ENCODE measurements around the gene UGT1A10. TPM values are rescaled to one million over a fixed set of nuclear protein-coding genes. Genes with fewer than 3 reads are reported as not detected.
"Not testable (repeated sequence)": the region's sequence is repeated elsewhere in the genome, so short reads cannot be mapped to it uniquely, and the experiment has no call there.

UGT1A10 gene
- polyA plus RNA-seq, 12 donors, result not detected

DNA sequence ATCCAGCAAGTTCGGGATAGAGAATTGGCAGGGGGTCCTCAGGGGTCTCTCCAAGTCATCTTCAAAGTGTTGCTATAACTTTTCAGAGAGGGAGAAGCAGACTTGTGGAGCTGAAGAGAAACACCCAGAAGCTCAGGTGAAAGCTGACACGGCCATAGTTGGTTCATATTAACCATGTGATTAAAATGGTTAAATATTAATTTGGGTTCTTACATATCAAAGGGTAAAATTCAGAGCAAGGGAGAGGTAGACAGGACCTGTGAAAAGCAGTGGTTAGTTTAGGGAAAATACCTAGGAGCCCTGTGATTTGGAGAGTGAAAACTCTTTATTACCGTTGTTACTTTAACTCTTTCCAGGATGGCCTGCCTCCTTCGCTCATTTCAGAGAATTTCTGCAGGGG is 56.4 kb downstream of the UGT1A10 start, which contains the start of gene UGT1A6:
Gene UGT1A6 (plus strand): TSS at position 243 of the 400 bp plus-strand sequence. CDS start 115 bp downstream, at position 358.
- DNase-seq, result no peak

DNA sequence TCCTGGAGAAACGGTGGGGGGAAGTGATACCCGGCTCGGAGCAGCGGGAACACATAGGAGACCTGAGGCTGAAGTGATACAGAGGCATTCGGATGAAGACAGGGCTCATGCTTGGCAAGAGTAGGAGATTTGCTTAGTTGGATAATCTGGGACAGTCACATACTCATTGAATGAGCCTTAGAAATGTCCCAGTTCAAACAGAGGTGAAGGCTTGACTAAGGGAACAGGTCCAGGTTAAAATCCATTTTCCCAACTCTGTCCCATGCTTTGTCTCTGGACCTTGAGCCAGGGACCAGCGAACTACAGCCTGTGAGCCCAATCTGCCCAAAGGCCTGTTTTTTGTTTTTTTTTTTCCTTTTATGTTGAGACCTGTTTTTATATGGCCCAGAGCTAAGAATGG is 57.7 kb downstream of the UGT1A10 start:
- DNase-seq, result no peak

DNA sequence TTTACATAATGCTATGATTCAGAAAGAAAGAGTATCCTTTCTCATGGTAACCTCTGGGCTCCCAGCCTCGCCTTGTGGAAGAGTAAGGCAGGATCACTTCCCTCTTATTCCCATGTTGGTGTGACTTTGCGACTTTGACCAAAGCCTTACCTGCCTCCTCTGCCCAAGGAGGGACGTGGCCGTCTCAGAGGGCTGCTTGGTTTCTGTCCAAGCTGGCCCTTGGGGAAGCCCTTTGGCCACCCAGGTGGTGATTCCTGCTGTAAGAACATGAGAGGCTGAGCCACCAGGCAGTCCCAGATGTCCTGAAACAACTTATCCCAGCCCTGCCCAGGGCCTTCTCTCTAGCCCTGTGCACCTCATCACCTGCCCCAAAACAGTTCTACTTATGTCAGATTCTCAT is 62.5 kb downstream of the UGT1A10 start:
- DNase-seq, result no peak

DNA sequence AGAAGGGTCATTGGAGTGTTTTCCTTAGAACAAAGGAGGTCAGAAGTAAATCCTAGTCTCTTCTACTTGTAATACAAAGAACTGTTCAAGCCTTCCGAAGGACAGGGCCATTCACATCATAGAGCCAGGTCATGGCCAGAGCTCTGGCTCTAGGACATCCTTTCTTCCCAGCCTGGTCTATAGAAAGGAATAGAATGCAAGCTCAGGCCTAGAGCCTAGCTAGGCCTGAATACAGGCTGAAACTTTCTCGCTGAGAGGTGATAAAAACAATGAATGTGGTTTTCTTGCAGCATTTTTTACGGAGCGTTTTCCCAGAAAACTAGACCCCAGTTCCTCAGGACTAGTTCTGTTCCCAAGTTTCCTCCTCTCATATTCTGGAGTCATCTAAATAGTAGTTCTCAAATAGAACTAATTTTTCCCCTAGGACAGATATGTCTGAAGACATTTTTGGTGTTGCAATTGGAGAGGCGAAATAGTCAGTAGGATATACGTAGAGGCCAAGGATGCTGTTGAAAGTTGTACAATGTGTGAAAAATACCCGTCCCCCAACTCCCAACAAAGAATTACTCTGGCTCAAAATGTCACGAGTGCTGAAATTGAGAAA is 63.3 kb downstream of the UGT1A10 start:
- DNase-seq, result no peak

DNA sequence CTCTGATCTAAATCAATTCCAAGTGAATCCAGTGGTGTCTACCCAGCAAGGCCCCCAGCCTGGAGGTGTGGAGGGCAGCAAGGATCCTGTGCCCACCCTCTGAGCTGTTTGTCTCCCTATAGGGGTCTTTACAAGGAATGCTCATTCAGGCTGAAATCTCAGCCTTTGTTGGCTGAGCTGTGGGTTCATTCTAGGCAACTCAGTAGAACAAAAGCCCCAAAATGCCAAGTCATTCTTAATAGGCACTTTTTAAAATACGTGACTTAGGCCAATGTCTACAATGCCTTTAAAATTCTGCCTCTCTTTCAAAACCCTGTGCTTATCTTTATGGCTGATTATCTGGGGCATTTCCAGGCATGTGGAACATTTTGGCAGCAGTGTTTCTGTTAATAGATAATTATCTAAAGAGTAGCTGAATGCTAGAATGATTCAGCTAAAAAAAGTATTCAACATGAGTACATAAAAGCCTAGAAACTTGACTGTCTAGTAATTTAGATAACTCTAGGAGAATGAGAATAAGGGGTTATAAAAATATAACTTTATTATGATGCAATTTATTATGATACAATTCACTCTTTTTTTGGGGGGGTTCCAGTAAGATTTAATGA is 63.9 kb downstream of the UGT1A10 start:
- DNase-seq, result no peak

DNA sequence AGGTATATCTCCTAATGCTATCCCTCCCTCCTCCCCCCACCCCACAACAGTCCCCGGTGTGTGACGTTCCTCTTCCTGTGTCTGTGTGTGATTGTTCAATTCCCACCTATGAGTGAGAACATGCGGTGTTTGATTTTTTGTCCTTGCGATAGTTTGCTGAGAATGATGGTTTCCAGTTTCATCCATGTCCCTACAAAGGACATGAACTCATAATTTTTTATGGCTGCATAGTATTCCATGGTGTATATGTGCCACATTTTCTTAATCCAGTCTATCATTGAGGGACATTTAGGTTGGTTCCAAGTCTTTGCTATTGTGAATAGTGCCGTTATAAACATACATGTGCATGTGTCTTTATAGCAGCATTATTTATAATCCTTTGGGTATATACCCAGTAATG is 64.6 kb downstream of the UGT1A10 start:
- not testable (repeated sequence) for DNase-seq

DNA sequence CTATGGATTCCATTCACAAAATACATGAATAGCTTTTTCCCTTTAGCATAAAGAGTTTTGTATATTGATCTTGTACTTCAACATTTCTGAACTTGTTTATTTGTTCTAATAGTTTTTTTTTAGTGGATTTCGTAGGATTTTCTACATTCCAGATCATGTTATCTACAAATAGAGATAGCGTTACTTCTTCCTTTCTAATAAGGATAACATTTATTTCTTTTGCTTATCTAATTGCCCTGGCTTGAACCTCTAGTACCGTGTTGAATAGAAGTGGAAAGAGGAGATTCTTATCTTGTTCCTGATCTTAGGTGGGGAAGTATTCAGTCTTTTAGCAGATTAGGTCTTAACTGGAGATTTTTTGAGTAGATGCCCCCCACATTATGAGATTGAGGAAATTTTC is 66.0 kb downstream of the UGT1A10 start:
- DNase-seq, result no peak

DNA sequence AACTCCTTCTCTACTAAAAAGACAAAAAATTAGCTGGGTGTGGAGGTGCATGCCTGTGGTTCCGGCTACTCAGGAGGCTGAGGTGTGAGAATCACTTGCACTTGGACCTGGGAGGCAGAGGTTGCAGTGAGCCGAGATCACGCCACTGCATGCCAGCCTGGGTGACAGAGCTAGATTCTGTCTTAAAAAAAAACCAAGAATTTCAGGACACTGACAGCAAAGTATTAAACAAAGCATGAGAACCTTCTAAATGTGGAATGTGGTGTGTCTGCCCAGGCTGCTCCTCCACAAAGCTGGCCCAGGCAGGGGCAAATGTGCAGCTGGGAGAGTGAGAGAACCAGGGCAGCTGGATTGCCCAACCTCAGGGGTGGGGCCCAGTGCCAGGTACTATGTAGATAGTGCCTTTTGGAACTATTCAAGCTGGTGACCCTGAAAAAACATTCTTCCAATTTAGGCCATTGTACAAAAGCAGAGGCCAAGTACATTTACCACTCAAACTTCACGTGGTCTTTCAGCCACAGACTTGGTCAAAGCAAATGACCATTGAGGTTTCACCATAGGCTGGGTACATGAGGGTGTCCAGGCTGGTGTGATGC is 69.8 kb downstream of the UGT1A10 start:
- DNase-seq, result no peak

DNA sequence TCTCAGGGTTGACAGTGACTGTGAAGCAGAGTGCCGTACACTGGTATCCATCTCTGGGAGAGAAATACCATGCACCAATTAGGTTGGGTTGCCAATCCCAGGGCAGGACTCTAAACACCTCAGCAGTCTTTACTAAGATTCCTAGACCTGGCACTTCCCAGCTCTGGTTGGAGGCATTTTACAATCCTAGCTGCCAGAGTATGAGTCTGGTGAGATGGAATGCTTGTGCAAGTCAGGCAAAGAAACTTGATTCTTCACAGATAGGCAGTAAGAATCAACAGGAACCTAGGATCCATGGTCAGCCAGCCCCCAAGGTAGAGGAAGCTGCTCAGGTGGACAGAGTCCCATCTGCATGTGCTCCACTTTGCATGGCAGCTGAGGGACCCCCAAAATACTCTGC is 70.5 kb downstream of the UGT1A10 start:
- DNase-seq, result no peak

DNA sequence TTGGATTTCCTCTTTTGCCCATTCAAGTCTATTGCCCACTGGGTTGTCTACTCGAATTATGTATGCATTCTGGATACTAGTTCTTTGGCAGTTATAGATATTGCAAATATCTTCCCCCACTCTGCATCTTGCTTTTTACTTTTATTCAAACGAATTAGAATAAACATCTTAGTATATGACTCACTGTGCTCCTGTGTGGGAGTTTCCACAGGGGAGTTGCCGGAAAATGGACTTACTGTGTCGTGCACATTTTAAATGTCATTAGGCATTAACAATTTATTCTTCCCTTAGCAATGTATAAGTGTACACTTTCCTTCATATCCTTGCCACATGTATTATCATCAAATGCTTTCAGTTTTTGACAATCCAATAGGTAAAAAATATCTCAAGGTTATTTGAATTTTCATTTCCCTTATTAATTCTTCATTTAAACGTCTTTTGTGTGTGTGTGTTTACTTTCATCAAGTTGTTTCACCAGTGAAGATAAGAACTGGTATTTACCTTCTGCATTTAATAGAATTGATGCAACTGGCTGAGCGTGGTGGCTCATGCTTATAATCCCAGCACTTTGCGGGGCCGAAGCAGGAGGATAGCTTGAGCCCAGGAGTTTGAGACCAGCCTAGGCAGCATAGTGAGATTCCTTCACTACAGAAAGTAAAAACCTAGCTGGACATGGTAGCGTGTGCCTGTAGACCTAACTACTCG is 71.8 kb downstream of the UGT1A10 start:
- no peak for DNase-seq

DNA sequence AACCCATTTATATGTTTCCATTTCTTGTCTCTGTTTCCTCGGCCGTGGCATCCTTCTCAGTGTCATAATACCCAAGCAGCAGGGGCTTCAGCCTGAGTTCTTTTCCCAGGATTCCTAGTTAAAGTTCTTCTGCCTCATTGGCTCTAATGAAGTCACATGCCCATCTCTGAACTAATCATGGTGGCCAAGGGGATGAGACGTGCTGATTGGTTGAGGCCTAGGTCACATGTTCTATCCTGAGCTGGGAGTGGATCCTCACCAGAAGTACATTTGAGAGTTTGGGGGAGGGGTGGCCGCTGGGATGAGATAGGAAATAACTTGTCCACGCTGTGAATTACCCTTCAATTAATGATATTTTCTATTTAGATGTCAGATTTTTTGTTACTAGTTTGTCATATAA is 72.7 kb downstream of the UGT1A10 start:
- DNase-seq, result no peak

DNA sequence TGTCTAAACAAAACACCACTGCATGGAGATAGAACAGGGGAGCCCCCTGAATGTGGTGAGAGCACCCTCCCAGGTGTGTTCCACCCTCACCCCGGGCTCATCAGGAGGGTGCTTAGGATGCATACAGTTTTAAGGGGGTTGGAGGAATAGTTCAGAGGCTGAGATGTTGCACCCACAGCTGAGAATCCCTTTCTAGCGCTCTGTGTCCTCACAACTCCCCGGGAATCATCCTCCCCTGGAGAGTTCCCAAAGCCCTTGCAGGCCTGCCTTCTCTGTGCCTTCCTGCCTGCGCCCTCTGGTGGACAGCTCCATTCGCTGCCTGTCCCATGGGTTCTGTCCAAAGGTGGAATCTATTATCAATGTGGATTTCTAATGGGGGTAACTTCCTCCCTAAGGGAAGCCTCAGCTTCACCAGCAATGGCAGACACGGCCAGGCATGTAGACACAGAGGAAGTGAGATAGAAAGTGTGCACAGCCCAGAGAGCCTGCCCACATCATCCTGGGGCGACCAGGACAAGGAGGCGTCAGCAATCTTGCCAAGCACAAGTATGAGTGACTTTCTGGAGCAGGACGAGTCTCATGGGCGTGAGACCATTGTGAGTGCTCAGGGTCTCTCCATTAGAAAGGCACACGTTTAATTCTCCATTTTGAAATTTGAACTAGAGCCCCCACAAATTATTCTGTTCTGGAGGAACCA is 75.2 kb downstream of the UGT1A10 start:
- peak; percentile 16 for DNase-seq

DNA sequence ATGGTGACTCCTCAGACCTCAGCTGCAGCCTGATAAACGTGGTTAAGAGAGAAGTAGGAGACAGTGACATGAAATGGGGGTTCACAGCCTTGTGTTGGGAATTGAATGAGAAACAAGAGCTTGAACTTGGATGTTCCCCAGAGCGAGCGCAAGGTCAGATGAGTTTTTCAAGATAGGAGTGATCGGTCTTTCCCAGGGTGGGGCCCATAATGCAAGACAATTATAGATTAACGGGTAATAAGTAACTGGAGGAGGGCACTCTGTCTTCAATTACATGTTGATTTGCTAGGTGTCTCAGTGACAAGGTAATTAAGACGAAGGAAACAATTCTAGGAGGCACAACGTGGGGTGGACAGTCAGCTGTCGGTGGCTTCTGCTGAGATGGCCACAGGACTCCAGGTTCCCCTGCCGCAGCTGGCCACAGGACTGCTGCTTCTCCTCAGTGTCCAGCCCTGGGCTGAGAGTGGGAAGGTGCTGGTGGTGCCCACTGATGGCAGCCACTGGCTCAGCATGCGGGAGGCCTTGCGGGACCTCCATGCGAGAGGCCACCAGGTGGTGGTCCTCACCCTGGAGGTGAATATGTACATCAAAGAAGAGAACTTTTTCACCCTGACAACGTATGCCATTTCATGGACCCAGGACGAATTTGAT is 76.5 kb downstream of the UGT1A10 start, which contains the start of gene UGT1A5:
Gene UGT1A5 (plus strand): TSS at position 297 of the 651 bp plus-strand sequence. CDS start 85 bp downstream, at position 382.
- no peak for DNase-seq

DNA sequence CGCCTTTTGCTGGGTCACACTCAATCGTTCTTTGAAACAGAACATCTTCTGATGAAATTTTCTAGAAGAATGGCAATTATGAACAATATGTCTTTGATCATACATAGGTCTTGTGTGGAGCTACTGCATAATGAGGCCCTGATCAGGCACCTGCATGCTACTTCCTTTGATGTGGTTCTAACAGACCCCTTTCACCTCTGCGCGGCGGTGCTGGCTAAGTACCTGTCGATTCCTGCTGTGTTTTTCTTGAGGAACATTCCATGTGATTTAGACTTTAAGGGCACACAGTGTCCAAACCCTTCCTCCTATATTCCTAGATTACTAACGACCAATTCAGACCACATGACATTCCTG is 77.0 kb downstream of the UGT1A10 start:
- no peak for DNase-seq

DNA sequence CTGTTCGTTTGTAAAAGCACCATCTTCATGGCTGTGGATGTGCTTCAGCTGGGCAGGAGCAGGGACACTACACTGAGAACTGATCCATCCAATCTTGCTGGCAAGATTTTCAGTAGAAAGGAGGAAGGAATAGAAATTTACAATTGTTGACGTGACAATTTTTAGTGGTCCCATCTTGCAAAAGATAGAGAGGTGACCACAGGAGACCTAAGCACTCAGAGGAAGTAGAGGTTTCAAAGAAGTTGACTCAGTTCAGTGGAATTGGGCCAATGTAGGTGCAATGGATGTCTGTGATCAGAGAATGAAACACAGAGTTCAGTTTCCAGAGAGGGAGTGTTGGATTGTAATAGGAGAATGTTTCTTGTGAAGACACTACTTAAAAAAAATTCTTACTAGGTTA is 77.9 kb downstream of the UGT1A10 start:
- no peak for DNase-seq

DNA sequence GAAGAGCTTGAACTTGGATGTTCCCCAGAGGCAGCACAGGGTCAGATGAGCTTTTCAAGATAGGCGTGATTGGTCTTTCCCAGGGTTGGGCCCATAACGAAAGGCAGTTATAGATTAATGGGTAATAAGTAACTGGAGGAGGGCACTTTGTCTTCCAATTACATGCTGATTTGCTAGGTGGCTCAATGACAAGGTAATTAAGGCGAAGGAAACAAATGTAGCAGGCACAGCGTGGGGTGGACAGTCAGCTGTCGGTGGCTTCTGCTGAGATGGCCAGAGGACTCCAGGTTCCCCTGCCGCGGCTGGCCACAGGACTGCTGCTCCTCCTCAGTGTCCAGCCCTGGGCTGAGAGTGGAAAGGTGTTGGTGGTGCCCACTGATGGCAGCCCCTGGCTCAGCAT is 82.3 kb downstream of the UGT1A10 start, which contains the start of gene UGT1A4:
Gene UGT1A4 (plus strand): TSS at position 185 of the 400 bp plus-strand sequence. CDS start 85 bp downstream, at position 270.
- DNase-seq, result no peak

DNA sequence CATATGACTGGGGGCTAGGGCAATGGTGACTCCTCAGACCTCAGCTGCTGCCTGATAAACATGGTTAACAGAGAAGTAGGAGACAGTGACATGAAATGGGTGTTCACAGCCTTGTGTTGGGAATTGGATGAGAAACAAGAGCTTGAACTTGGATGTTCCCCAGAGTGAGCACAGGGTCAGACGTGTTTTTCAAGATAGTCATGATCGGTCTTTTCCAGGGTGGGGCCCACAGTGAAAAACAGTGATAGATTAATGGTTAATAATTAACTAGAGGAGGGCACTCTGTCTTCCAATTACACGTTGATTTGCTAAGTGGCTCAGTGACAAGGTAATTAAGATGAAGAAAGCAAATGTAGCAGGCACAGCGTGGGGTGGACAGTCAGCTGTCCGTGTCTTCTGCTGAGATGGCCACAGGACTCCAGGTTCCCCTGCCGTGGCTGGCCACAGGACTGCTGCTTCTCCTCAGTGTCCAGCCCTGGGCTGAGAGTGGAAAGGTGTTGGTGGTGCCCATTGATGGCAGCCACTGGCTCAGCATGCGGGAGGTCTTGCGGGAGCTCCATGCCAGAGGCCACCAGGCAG is 92.6 kb downstream of the UGT1A10 start, which contains the start of gene UGT1A3:
Gene UGT1A3 (plus strand): TSS at position 320 of the 579 bp plus-strand sequence. CDS start 85 bp downstream, at position 405.
- no peak for DNase-seq

DNA sequence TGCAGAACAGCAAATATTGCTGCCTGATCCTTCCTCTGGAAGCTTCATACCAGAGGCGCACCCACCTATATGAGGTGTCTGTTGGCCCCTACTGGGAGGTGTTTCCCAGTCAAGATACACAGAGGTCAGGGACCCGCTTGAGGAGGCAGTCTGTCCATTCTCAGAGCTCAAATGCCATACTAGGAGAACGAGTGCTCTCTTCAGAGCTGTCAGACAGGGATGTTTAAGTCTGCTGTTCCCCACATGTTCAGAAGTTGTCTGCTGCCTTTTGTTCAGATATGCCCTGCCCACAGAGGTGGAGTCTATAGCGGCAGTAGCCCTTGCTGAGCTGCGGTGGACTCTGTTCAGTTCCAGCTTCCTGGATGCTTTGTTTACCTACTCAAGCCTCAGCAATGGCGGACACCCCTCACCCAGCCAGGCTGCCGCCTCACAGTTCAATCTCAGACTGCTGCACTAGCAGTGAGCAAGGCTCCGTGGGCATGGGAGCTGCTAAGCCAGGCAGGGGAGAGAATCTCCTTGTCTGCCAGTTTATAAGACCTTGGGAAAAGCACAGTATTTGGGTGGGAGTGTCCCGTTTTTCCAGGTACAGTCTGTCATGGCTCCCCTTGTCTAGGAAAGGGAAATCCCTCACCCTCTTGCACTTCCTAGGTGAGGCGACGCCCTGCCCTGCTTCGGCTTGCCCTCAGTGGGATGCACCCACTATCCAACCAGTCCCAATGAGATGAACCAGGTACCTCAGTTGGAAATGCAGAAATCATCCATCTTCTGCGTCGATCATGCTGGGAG is 100.8 kb downstream of the UGT1A10 start:
- not testable (repeated sequence) for DNase-seq

DNA sequence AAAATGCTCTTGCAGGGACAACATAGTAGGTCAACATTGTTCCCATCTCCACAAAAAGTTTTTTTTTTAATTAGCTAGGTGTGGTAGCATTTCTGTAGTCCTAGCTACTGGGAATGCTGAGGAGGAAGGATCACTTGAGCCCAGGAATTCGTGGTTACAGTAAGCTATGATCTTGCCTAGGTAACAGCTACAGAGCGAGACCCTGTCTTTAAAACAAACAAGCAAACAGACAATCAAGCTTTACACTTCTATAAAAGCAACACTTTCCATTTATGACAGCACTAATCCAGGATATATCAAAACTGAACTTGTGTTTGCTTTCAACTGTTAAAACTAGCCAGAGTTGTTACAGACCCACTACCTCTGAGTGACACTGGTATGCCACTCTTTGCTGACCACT is 104.6 kb downstream of the UGT1A10 start:
- DNase-seq, result no peak

Measured in muscle of arm (tissue), 12 donors.